KOPT-K1 (cell line): ENCODE measurements around the gene FES.

ENCODE experiments used
- H3K27ac ChIP-seq: fragments of 200-600 bp; sonication (generic); 2 replicates; pipeline ENCODE4 v1.5.1; 2016; ENCODE audit warnings: antibody characterized with exemption, mild to moderate bottlenecking, low read depth, low read length; ENCODE audit not compliant: poor library complexity, severe bottlenecking
- H3K36me3 ChIP-seq: fragments of 200-600 bp; sonication (generic); 2 replicates; pipeline ENCODE4 v1.5.1; 2017; ENCODE audit warnings: antibody characterized with exemption, mild to moderate bottlenecking, low read length, moderate library complexity; ENCODE audit not compliant: insufficient read depth
- H3K9me3 ChIP-seq: fragments of 200-600 bp; sonication (generic); 2 replicates; pipeline ENCODE4 v1.5.1; 2017; ENCODE audit warnings: antibody characterized with exemption, low read length, mild to moderate bottlenecking; ENCODE audit not compliant: insufficient read depth, poor library complexity, severe bottlenecking

FES gene

GRCh38 chr15:90855139-90855538, 29.2 kb upstream of the FES start:
- no peaks in the 10 kb centered on the region for H3K9me3 ChIP-seq
- no peak overlapping the region for H3K27ac ChIP-seq
- H3K36me3 ChIP-seq = no peaks in the 10 kb centered on the region

- H3K27ac ChIP-seq = peak overlapping the region; percentile 58
- no peaks in the 10 kb centered on the region for H3K36me3 ChIP-seq
- no peaks in the 10 kb centered on the region for H3K9me3 ChIP-seq
Measured at GRCh38 chr15:90857337-90857736, 27.0 kb upstream of the FES start.

GRCh38 chr15:90857883-90858443, 26.3 kb upstream of the FES start:
- no peak overlapping the region for H3K27ac ChIP-seq
- no peaks in the 10 kb centered on the region for H3K9me3 ChIP-seq
- no peaks in the 10 kb centered on the region for H3K36me3 ChIP-seq

- H3K36me3 ChIP-seq = no peaks in the 10 kb centered on the region
- H3K27ac ChIP-seq = no peak overlapping the region
- no peaks in the 10 kb centered on the region for H3K9me3 ChIP-seq
Measured at GRCh38 chr15:90859234-90860131, 24.8 kb upstream of the FES start.

- Histone ChIP-seq H3K27ac (no peak overlapping the region), H3K36me3 (no peaks in the 10 kb centered on the region), H3K9me3 (no peaks in the 10 kb centered on the region)
Measured at GRCh38 chr15:90860450-90860849, 23.9 kb upstream of the FES start.

GRCh38 chr15:90860942-90861675, 23.2 kb upstream of the FES start:
- H3K9me3 ChIP-seq = no peaks in the 10 kb centered on the region
- H3K27ac ChIP-seq = no peak overlapping the region
- H3K36me3 ChIP-seq = no peaks in the 10 kb centered on the region

- Histone ChIP-seq H3K9me3 (no peaks in the 10 kb centered on the region), H3K27ac (no peak overlapping the region), H3K36me3 (no peaks in the 10 kb centered on the region)
Measured at GRCh38 chr15:90862487-90862886, 21.8 kb upstream of the FES start.

GRCh38 chr15:90862964-90863778, 21.1 kb upstream of the FES start:
- Histone ChIP-seq H3K36me3 (no peaks in the 10 kb centered on the region), H3K9me3 (no peaks in the 10 kb centered on the region), H3K27ac (no peak overlapping the region)

- Histone ChIP-seq H3K36me3 (no peaks in the 10 kb centered on the region), H3K27ac (no peak overlapping the region), H3K9me3 (no peaks in the 10 kb centered on the region)
Measured at GRCh38 chr15:90863987-90864386, 20.3 kb upstream of the FES start.

GRCh38 chr15:90864507-90864906, 19.8 kb upstream of the FES start:
- Histone ChIP-seq H3K9me3 (no peaks in the 10 kb centered on the region), H3K36me3 (no peaks in the 10 kb centered on the region), H3K27ac (no peak overlapping the region)

GRCh38 chr15:90865702-90866101, 18.6 kb upstream of the FES start:
- H3K27ac ChIP-seq = no peak overlapping the region
- no peaks in the 10 kb centered on the region for H3K36me3 ChIP-seq
- no peaks in the 10 kb centered on the region for H3K9me3 ChIP-seq

- no peak overlapping the region for H3K27ac ChIP-seq
- H3K36me3 ChIP-seq = no peaks in the 10 kb centered on the region
- no peaks in the 10 kb centered on the region for H3K9me3 ChIP-seq
Measured at GRCh38 chr15:90866161-90866715, 18.1 kb upstream of the FES start.

- no peaks in the 10 kb centered on the region for H3K9me3 ChIP-seq
- no peak overlapping the region for H3K27ac ChIP-seq
- H3K36me3 ChIP-seq = no peaks in the 10 kb centered on the region
Measured at GRCh38 chr15:90866800-90867199, 17.5 kb upstream of the FES start.

GRCh38 chr15:90868261-90868689, 16.0 kb upstream of the FES start, which contains the start of gene FURIN:
TSS of gene FURIN (plus strand) at chr15:90868588. CDS start at chr15:90875741, 7,153 bp downstream.
- H3K36me3 ChIP-seq = no peaks in the 10 kb centered on the region
- H3K27ac ChIP-seq = peak within 1 kb of the TSS; percentile 15
- H3K9me3 ChIP-seq = no peaks in the 10 kb centered on the region
